HL-60 (cell line): ENCODE data around the gene FBXL7.

ENCODE experiments used
- DNase-seq, 2 experiments: peaks; one replicate each; pipeline ENCODE4 v3.0.0-alpha.2; 2010 to 2020; ENCODE audit warnings: low read depth in 1 of 2, low spot score in 1 of 2
- H3K27ac ChIP-seq: fragments of 250-450 bp; sonication (Bioruptor Pico); replicated peaks from 2 replicates; pipeline ENCODE4 v1.5.1; 2020; ENCODE audit warnings: mild to moderate bottlenecking, moderate library complexity
- H3K27me3 ChIP-seq: fragments of 250-450 bp; sonication (Bioruptor Pico); 2 replicates; pipeline ENCODE4 v1.5.1; 2021; ENCODE audit warnings: mild to moderate bottlenecking, moderate library complexity; ENCODE audit not compliant: insufficient read depth, poor library complexity, severe bottlenecking
- H3K4me3 ChIP-seq: replicated peaks from 2 replicates; pipeline ENCODE4 v1.5.1; 2011; ENCODE audit warnings: mild to moderate bottlenecking, control low read depth, low read length; ENCODE audit not compliant: insufficient read depth
- CTCF ChIP-seq: IDR thresholded peaks from one replicate; pipeline ENCODE4 v1.5.1; 2011; ENCODE audit warnings: low read length, control low read depth, inconsistent platforms; ENCODE audit not compliant: insufficient read depth
- GABPA ChIP-seq: IDR thresholded peaks from 2 replicates; pipeline ENCODE4 v1.6.1; 2012; ENCODE audit warnings: low read depth
- POLR2AphosphoS5 ChIP-seq: IDR thresholded peaks from 2 replicates; pipeline ENCODE4 v1.6.1; 2012; ENCODE audit warnings: low read depth
- REST ChIP-seq: IDR thresholded peaks from 2 replicates; pipeline ENCODE4 v1.6.1; 2012; ENCODE audit warnings: low read depth; ENCODE audit not compliant: insufficient replicate concordance
- SPI1 ChIP-seq: IDR thresholded peaks from 2 replicates; pipeline ENCODE4 v1.6.1; 2012; ENCODE audit warnings: low read depth, mild to moderate bottlenecking, borderline replicate concordance

FBXL7 gene

DNA sequence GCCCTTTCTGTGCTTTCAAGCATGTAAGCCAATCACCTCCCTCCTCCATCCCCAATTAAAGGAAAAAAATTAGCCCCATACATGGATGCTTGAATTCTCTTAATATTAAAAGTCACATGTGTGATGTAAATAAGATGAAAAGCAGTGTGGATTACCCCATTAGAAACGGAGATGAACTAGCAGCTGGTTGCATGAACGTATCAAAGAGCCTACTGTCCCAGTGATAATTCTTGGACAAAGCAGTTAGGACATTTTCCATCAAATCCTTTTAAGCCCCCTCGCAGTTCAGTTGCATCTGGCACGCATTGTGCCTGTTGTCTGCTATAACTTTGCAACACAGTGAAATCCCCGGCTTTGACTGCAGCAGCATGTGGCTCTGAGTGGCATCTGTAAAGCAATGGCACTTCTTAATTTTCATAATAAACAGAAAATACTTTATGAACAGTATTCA, 285.6 kb downstream of the FBXL7 start:
- no peak for TF ChIP-seq POLR2AphosphoS5
- no peak for TF ChIP-seq REST
- TF ChIP-seq GABPA = no peak
- no peak for TF ChIP-seq CTCF
- no peak for TF ChIP-seq SPI1
- Histone ChIP-seq H3K27ac (no peak overlapping the region), H3K4me3 (no peak overlapping the region), H3K27me3 (no peaks in the 10 kb centered on the region)
- no peak for DNase-seq

GRCh38 chr5:15786326-15786725, 286.3 kb downstream of the FBXL7 start:
- no peak for TF ChIP-seq CTCF
- no peak for TF ChIP-seq SPI1
- no peak for TF ChIP-seq GABPA
- TF ChIP-seq REST = no peak
- no peak for TF ChIP-seq POLR2AphosphoS5
- no peak for DNase-seq
- Histone ChIP-seq H3K4me3 (no peak overlapping the region), H3K27ac (no peak overlapping the region), H3K27me3 (no peaks in the 10 kb centered on the region)

- no peak overlapping the region for H3K4me3 ChIP-seq
- no peaks in the 10 kb centered on the region for H3K27me3 ChIP-seq
- H3K27ac ChIP-seq = no peak overlapping the region
- DNase-seq = no peak
- no peak for TF ChIP-seq CTCF
- no peak for TF ChIP-seq REST
- TF ChIP-seq SPI1 = no peak
- no peak for TF ChIP-seq POLR2AphosphoS5
- no peak for TF ChIP-seq GABPA
These were observed 286.9 kb downstream of the FBXL7 start for GRCh38 chr5:15786884-15787283.
